K562 (cell line): ENCODE data around the gene OR51V1. TPM values are rescaled to one million over a fixed set of nuclear protein-coding genes. Genes with fewer than 3 reads are reported as not detected.
A peak's percentile ranks its signal among the peaks of the same experiment; 100 is the strongest.

Experiments
- AFF1 ChIP-seq, 2 experiments: fragments of 450-650 bp; IDR thresholded peaks; 2 replicates each; pipeline ENCODE4 v1.6.1; 2018; ENCODE audit warnings: mild to moderate bottlenecking in 2 of 2, low read depth in 1 of 2; ENCODE audit not compliant: partially characterized antibody in 2 of 2
- BHLHE40 ChIP-seq: IDR thresholded peaks from 2 replicates; pipeline ENCODE4 v1.6.1; 2011; ENCODE audit warnings: low read length, improper control_type of control experiment
- CHCHD3 ChIP-seq: fragments of 250-450 bp; sonication (Bioruptor Pico); IDR thresholded peaks from 2 replicates; pipeline ENCODE4 v2.1.2; 2022; ENCODE audit warnings: mild to moderate bottlenecking
- DNMT1 ChIP-seq: fragments of 450-650 bp; IDR thresholded peaks from 2 replicates; pipeline ENCODE4 v1.6.1; 2016; ENCODE audit warnings: antibody characterized with exemption, mild to moderate bottlenecking
- ELF4 ChIP-seq: fragments of 450-650 bp; formaldehyde crosslinking; IDR thresholded peaks from 2 replicates; pipeline ENCODE4 v1.4.0; 2022; ENCODE audit warnings: missing genetic modification characterization
- EP300 ChIP-seq: IDR thresholded peaks from 2 replicates; pipeline ENCODE4 v1.6.1; 2012; ENCODE audit warnings: low read length, improper control_type of control experiment
- GABPB1 ChIP-seq: sonication (generic); formaldehyde crosslinking; IDR thresholded peaks from 2 replicates; pipeline ENCODE4 v1.8.0; 2022; ENCODE audit warnings: mild to moderate bottlenecking, missing genetic modification reagents
- GATAD2A ChIP-seq: fragments of 450-650 bp; IDR thresholded peaks from 2 replicates; pipeline ENCODE4 v1.6.1; 2017
- MECOM ChIP-seq: fragments of 250-450 bp; sonication (Bioruptor Pico); IDR thresholded peaks from 2 replicates; pipeline ENCODE4 v1.8.0; 2022; ENCODE audit warnings: inconsistent platforms
- MYC ChIP-seq, 2 experiments: fragments of 250-450 bp in 1 of 2; sonication (Bioruptor Pico) in 1 of 2; IDR thresholded peaks; 2 replicates each; pipeline versions ENCODE4 v1.5.1 to v1.6.1; 2012 to 2021; ENCODE audit warnings: low read depth in 2 of 2, borderline replicate concordance in 1 of 2, improper control_type of control experiment in 1 of 2, low read length in 1 of 2, mild to moderate bottlenecking in 1 of 2, moderate library complexity in 1 of 2
- NBN ChIP-seq: fragments of 450-650 bp; IDR thresholded peaks from 2 replicates; pipeline ENCODE4 v1.6.1; 2016; ENCODE audit warnings: low read depth, mild to moderate bottlenecking
- NR1H2 ChIP-seq: sonication (generic); formaldehyde crosslinking; IDR thresholded peaks from 2 replicates; pipeline ENCODE4 v1.4.0; 2020; ENCODE audit warnings: mild to moderate bottlenecking, missing genetic modification reagents
- NR2C1 ChIP-seq, 2 experiments: fragments of 450-650 bp; IDR thresholded peaks; 2 replicates each; pipeline ENCODE4 v1.6.1; 2017; ENCODE audit warnings: mild to moderate bottlenecking in 2 of 2, antibody characterized with exemption in 1 of 2, inconsistent platforms in 1 of 2, missing compliant biosample characterization in 1 of 2, missing genetic modification characterization in 1 of 2
- PHB2 ChIP-seq: fragments of 450-650 bp; IDR thresholded peaks from 2 replicates; pipeline ENCODE4 v1.6.1; 2017; ENCODE audit warnings: low read depth
- POLR2AphosphoS2 ChIP-seq: IDR thresholded peaks from 2 replicates; pipeline ENCODE4 v1.6.1; 2012; ENCODE audit warnings: low read length, improper control_type of control experiment
- POLR2B ChIP-seq: fragments of 450-650 bp; IDR thresholded peaks from 2 replicates; pipeline ENCODE4 v1.6.1; 2018; ENCODE audit warnings: low read depth; ENCODE audit not compliant: partially characterized antibody
- POLR3G ChIP-seq: IDR thresholded peaks from 2 replicates; pipeline ENCODE4 v1.6.1; 2011; ENCODE audit not compliant: insufficient read length, insufficient replicate concordance; ENCODE audit errors: extremely low read depth
- TAF1 ChIP-seq: IDR thresholded peaks from 2 replicates; pipeline ENCODE4 v1.6.1; 2011; ENCODE audit warnings: mild to moderate bottlenecking, low read length, moderate library complexity; ENCODE audit not compliant: insufficient read depth, control insufficient read depth, severe bottlenecking; ENCODE audit errors: extremely low read depth
- ZBTB17 ChIP-seq: fragments of 450-650 bp; formaldehyde crosslinking; IDR thresholded peaks from 2 replicates; pipeline ENCODE4 v1.4.0; 2020; ENCODE audit warnings: mild to moderate bottlenecking
- ZNF23 ChIP-seq: fragments of 250-450 bp; sonication (Bioruptor Pico); IDR thresholded peaks from 2 replicates; pipeline ENCODE4 v1.4.0; 2020; ENCODE audit warnings: mild to moderate bottlenecking
- ZNF785 ChIP-seq: fragments of 250-450 bp; sonication (Bioruptor Pico); IDR thresholded peaks from 2 replicates; pipeline ENCODE4 v1.4.0; 2020; ENCODE audit warnings: mild to moderate bottlenecking
- polyA plus RNA-seq, 8 experiments: library from polyadenylated mRNA; depleted of rRNA in 4 of 8; stranded (reverse) in 5 of 8; unstranded in 3 of 8; fragments of >200 nt; fragmentation: Nextera tagmentation in 2 of 8; fragmentation: Illumina TruSeq in 1 of 8; extraction: Ambion mirVana in 2 of 8; extraction: Trizol in 1 of 8; gene quantifications; 2 replicates each; pipeline versions ENCODE4 v1.2.1 to v1.2.3, GENCODE V29; 2011 to 2014; ENCODE audit warnings: inconsistent platforms in 1 of 8, missing spikeins in 1 of 8
- total RNA-seq, 7 experiments: library from RNA; depleted of rRNA in 6 of 7; stranded (reverse); fragments of >200 nt in 6 of 7; fragmentation: Illumina TruSeq in 2 of 7; extraction: Trizol in 2 of 7; gene quantifications; 2 replicates each; pipeline versions ENCODE4 v1.2.1 to v1.2.3, GENCODE V29; 2011 to 2021; ENCODE audit warnings: low replicate concordance in 1 of 7
- TF ChIP-seq, protein P1 (sequence below): sonication (generic); formaldehyde crosslinking; IDR thresholded peaks from 2 replicates; pipeline ENCODE4 v1.8.1; 2023; ENCODE audit warnings: mild to moderate bottlenecking, missing genetic modification reagents

Gene OR51V1
- total and polyA plus RNA-seq, 9 of the 15 experiments (the other 6 are each of a cell fraction or from before 2014, with no cell fraction given), result not detected

DNA sequence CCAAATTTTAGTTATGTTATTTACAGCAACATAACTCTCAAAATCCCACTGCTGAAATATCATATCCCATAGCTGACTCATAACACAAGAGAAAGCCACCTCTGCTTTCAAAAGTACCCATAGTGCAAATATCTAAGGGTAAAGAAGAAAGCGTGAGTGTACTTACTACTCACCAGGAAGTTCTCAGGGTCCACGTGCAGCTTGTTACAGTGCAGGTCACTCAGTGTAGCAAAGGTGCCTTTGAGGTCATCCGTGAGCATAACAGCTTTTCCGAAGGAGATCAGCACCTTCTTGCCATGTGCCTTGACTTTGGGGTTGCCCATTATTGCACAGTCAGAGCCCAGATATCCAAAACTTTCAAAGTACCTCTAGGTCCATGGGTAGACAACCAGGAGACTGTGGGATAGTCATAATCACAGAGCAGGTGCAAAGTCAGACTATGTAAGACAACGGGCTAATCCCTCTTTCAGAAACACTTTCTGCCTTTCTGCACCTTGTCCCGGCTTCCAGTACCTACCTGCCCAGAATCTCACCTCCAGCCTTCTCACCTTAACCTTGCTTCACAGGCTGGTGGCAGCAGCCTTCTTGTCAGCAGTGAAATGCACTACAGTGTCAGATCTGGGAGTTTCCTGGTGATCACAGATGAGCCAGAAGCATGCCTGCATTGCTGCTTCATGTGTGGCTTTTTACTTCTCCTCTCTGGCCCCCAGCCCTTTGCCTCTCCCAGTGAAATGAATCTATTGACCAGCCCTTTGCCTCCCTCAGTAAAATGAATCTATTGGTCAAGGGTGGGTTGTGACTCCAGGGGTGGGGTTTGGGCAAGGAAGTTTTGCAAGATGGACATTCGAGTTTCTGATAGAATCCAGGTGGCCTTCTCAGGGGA lies 42.7 kb upstream of the OR51V1 start (continued):
- TF ChIP-seq MECOM (CRISPR knock-in tag) (0 out of 2 replicates have a peak, but pooled peaks have one; percentile 31), ELF4 (CRISPR knock-in tag) (peak; percentile 5; the same call in 1 of the 2 replicates), GABPB1 (0 out of 2 replicates have a peak, but pooled peaks have one; percentile 29), NR2C1 (IDR thresholded peaks at IDR 0.05) (peak; percentile 44; the same call in 1 of the 2 replicates), NR2C1 (tag; IDR thresholded peaks at IDR 0.05) (peak; percentile 55; the same call in 1 of the 2 replicates), POLR2AphosphoS2 (peak; percentile 99), AFF1 (IDR thresholded peaks at IDR 0.05; ENCODE audit: low read depth in 1 of 2, partially characterized antibody in 2 of 2) (peak in 1 of 2 experiments; percentile 7), ZNF785 (no peak), DNMT1 (no peak), ZBTB17 (CRISPR knock-in tag) (0 out of 2 replicates have a peak, but pooled peaks have one; percentile 36), EP300 (peak; percentile 26; the same call in 1 of the 2 replicates), CHCHD3 (CRISPR knock-in tag) (peak; percentile 57; the same call in 1 of the 2 replicates), POLR2B (peak; percentile 76), TAF1 (peak; percentile 12), GATAD2A (0 out of 2 replicates have a peak, but pooled peaks have one; percentile 45), POLR3G (no peak), PHB2 (no peak), ZNF23 (CRISPR knock-in tag) (no peak), BHLHE40 (peak; percentile 80), NBN (peak; percentile 13; the same call in 1 of the 2 replicates), NR1H2 (CRISPR knock-in tag) (0 out of 2 replicates have a peak, but pooled peaks have one; percentile 53), MYC (IDR thresholded peaks at IDR 0.05; ENCODE audit: low read depth, low read length) (peak; percentile 79), MYC (CRISPR knock-in tag; IDR thresholded peaks at IDR 0.05; ENCODE audit: borderline replicate concordance, low read depth) (no peak)
- TF ChIP-seq, protein P1, sequence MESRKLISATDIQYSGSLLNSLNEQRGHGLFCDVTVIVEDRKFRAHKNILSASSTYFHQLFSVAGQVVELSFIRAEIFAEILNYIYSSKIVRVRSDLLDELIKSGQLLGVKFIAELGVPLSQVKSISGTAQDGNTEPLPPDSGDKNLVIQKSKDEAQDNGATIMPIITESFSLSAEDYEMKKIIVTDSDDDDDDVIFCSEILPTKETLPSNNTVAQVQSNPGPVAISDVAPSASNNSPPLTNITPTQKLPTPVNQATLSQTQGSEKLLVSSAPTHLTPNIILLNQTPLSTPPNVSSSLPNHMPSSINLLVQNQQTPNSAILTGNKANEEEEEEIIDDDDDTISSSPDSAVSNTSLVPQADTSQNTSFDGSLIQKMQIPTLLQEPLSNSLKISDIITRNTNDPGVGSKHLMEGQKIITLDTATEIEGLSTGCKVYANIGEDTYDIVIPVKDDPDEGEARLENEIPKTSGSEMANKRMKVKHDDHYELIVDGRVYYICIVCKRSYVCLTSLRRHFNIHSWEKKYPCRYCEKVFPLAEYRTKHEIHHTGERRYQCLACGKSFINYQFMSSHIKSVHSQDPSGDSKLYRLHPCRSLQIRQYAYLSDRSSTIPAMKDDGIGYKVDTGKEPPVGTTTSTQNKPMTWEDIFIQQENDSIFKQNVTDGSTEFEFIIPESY, result peak; percentile 41; the same call in 1 of the 2 replicates
